Measurements from ENCODE around the gene COQ8A.
"Not testable (repeated sequence)": the region's sequence is repeated elsewhere in the genome, so short reads cannot be mapped to it uniquely, and the experiment has no call there.

Gene COQ8A

GRCh38 chr1:226953175-226953800, 13.2 kb downstream of the COQ8A start:
- no peak for FAIRE-seq

GRCh38 chr1:226954337-226954736, 14.2 kb downstream of the COQ8A start:
- FAIRE-seq, result no peak

GRCh38 chr1:226954777-226955176, 14.7 kb downstream of the COQ8A start:
- no peak for FAIRE-seq

GRCh38 chr1:226955857-226956256, 15.8 kb downstream of the COQ8A start:
- not testable (repeated sequence) for FAIRE-seq

- FAIRE-seq, result no peak
Measured at GRCh38 chr1:226956942-226957713, 17.0 kb downstream of the COQ8A start.

GRCh38 chr1:226957714-226958113, 17.6 kb downstream of the COQ8A start:
- no peak for FAIRE-seq

GRCh38 chr1:226958300-226958699, 18.2 kb downstream of the COQ8A start:
- FAIRE-seq, result no peak

- no peak for FAIRE-seq
Measured at GRCh38 chr1:226960256-226960655, 20.2 kb downstream of the COQ8A start.

- FAIRE-seq, result no peak
Measured at GRCh38 chr1:226960944-226961765, 21.1 kb downstream of the COQ8A start.

GRCh38 chr1:226962421-226963391, 22.6 kb downstream of the COQ8A start:
- no peak for FAIRE-seq

- FAIRE-seq, result no peak
Measured at GRCh38 chr1:226964068-226964425, 24.0 kb downstream of the COQ8A start.

GRCh38 chr1:226964611-226965486, 24.8 kb downstream of the COQ8A start:
- FAIRE-seq, result no peak

GRCh38 chr1:226965581-226966440, 25.7 kb downstream of the COQ8A start:
- FAIRE-seq, result no peak

GRCh38 chr1:226966683-226967082, 26.6 kb downstream of the COQ8A start:
- no peak for FAIRE-seq

GRCh38 chr1:226967665-226968064, 27.6 kb downstream of the COQ8A start:
- FAIRE-seq, result no peak

GRCh38 chr1:226971765-226972164, 31.7 kb downstream of the COQ8A start:
- no peak for FAIRE-seq

- no peak for FAIRE-seq
Measured at GRCh38 chr1:226972931-226973330, 32.8 kb downstream of the COQ8A start.

GRCh38 chr1:226973371-226973897, 33.3 kb downstream of the COQ8A start:
- FAIRE-seq, result no peak

- FAIRE-seq, result no peak
Measured at GRCh38 chr1:226973898-226974543, 33.9 kb downstream of the COQ8A start.
